GM21529 (cell line): Measurements from ENCODE around the gene ARHGEF28.

ENCODE experiments used
- ATAC-seq: cut with Tn5 transposase; IDR thresholded peaks from one replicate; pipeline ENCODE4 v1.9.1; 2021; ENCODE audit not compliant: unreplicated experiment

The ARHGEF28 gene

DNA sequence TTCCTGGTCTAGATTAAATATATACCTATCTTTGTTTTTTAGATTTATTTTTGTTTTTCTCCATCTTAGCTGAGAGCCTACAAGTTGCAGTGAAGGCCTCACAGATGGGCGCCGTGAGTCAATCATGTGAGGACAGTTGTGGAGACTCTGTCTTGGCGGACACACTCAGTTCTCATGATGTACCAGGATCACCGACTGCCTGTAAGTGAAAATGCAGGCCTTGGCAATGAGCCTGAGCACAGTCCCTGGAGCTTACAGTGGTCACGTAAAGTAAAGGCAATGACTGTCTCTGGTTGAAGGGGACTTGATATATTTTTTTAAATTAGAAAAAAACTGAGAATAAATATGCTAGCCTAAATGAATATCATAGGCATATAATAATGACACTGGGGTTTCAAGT is 271.9 kb downstream of the ARHGEF28 start:
- ATAC-seq: no peak

DNA sequence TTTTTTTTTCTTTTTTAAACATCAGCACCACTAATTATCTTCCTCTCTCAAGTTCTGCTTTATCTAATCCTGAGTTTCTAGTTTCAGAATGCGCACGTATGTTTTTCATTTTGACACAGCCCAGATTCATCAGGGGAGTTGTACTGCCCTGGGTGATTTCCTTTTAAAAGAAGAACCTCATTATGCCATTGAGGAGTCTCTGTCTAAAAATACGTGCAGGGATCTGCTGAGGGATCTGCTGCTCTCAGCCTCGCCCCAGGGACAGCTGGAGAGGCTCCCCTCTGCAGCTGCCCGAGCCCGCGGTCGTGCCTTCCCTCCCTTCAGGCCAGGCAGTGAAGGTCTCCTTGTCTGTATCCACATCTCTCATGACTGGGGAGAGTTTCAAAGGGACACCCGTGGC is 273.1 kb downstream of the ARHGEF28 start:
- peak; percentile 96 for ATAC-seq

GRCh38 chr5:73899916-73900315 is 273.9 kb downstream of the ARHGEF28 start:
- no peak for ATAC-seq

DNA sequence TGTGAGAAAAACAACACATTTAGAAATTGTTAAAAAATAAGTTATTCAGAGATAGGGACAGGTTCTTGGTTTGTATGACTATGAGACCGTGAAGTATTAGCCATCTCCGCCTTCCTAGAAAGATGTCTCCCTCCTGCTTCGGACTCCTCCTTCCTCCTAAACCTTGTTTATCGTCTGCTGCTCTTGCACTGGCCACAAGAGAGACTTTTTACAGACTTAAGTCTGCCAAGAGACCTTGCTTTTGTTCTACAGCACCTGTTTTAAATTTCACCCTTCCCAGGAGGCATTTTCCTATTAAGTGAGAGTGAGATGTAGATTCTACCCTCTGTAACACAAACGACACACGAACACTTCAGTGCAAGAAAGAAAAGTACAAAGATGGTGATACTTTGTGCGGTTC is 274.6 kb downstream of the ARHGEF28 start:
- no peak for ATAC-seq

GRCh38 chr5:73901043-73901442 is 275.0 kb downstream of the ARHGEF28 start:
- ATAC-seq: no peak

DNA sequence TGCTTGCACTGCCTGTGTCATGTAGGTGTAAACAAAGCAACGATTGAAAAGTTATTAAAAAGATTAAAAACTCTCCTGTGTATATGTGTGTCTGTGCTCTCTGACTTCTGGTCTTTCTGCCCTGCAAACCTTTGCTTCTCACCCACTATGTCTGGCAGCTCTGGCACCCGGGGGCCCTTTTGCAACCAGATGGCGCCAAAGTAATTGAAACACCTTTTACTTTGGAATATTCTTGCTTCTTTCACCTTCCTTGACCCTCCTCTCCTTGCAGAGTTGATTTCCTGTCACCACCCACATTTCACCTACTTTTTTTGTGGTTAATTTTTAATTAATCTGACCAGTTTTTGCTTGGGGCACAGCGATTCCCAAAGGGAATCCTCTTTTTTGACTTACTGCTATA is 275.5 kb downstream of the ARHGEF28 start:
- ATAC-seq: no peak

- no peak for ATAC-seq
These were observed 276.5 kb downstream of the ARHGEF28 start for GRCh38 chr5:73902327-73903051.

DNA sequence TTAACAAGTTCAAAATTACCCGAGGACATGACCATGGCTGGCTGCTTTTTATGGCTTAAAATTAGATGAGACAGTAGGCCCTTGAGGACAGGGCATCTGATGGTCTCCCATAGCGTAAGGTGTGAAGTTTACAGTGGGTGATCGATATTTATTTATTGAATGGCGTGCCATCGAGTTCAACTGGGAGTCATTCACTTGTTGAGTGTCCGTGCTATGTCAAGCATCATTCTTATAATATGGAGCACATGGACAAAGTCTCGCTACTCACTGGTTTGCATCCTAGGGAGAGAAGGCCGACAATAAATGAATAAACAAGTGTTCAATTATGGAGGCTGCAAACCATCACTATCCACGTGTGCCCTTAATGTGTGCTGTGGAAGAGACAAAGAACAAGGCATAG is 277.2 kb downstream of the ARHGEF28 start:
- no peak for ATAC-seq

GRCh38 chr5:73906277-73906676 is 280.3 kb downstream of the ARHGEF28 start:
- no peak for ATAC-seq

GRCh38 chr5:73907164-73907563 is 281.2 kb downstream of the ARHGEF28 start:
- ATAC-seq: no peak

GRCh38 chr5:73908395-73908794 is 282.4 kb downstream of the ARHGEF28 start:
- ATAC-seq: no peak

- ATAC-seq: no peak
These were observed 282.9 kb downstream of the ARHGEF28 start for GRCh38 chr5:73908846-73909245.

DNA sequence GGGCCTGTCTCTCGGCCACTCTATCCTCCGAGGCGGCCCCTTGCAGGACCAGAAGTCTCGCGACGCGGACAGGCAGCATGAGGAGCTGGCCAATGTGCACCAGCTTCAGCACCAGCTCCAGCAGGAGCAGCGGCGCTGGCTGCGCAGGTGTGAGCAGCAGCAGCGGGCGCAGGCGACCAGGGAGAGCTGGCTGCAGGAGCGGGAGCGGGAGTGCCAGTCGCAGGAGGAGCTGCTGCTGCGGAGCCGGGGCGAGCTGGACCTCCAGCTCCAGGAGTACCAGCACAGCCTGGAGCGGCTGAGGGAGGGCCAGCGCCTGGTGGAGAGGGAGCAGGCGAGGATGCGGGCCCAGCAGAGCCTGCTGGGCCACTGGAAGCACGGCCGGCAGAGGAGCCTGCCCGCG is 283.5 kb downstream of the ARHGEF28 start:
- no peak for ATAC-seq

DNA sequence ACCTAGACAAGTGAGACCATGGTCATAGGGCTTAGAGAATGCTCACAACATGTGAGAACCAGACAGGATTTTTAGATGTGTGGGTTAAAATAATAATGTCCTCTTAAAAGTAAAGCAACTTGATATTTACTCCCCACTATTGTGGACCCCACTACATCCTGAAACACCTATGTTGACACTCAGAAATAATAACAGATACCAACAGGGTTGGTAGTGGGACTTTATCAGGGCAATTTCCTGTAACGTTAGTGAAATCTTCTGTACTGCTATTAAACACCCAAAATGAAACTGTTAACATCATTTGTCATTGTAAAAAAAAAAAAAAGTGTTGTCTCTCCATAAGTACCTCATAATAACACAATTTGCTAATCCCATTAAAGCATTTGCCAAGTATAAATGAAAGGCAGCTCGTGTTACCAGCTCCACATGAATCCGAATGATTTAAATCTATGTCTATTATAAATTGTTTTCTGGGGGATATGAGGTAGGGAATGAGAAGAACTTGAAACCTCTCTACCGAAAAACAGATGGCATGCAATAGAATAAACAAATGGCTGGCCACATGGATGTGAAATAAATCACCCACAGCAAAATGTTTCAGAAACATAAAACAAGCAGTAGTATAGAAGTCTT is 285.9 kb downstream of the ARHGEF28 start:
- ATAC-seq: no peak

DNA sequence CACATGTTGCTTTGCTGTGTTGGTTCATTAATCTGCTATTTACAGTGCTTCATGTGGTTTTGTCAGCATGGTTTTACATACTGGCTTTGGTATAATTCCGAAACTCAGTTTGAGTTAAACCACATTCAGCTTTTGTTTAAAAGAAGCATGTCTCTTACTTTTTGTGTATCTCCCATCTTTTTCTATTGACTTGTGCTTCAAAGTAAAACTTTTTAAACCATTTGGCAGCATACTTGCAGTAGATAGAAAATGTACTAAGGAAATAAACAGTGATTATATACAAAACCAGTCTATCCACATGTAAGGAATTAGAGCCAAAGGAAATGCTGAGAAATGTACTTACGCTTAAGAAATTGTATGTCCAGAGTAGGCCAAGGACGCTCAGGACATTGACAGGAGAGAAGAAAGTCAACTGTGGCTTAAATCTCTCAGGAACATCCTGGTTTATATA is 286.9 kb downstream of the ARHGEF28 start:
- ATAC-seq: peak; percentile 61

DNA sequence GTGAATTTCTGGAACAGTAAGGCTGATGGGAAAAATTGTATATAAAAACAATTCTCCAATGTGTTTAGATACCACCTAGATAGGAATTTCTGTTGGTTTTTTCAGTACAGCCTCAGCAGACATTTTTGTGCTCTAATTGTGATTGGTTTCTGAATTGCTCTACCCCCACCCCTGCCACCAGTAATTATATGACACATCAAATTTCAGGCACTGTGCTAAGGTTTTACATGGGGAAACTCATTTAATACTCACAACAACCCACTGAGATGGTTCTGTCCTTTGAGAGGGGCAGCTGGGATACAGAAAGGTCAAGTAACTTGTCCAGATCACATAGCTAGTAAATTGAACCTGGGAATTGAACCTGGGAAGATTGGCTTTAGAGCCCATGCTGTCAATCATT is 288.0 kb downstream of the ARHGEF28 start:
- ATAC-seq: no peak

DNA sequence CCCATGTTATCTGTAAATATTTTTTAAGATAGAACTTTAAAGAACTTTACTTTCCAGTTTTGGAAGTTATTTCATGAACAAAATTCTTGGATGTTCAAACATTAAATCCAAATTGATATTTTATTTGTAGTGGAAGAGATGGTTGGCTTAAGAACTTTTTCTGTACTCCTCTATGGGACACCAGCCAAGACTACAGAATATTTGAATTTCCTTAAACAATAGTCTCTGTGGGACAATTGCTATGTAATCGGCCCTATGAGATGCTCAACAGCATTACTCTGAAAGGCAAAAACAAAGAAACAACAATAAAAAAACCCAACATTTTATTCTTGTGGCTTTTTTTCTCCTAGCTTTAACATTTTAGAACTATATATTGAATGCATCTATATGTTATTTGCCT is 289.3 kb downstream of the ARHGEF28 start:
- no peak for ATAC-seq

- ATAC-seq: no peak
These were observed 291.4 kb downstream of the ARHGEF28 start for GRCh38 chr5:73917433-73917832.

DNA sequence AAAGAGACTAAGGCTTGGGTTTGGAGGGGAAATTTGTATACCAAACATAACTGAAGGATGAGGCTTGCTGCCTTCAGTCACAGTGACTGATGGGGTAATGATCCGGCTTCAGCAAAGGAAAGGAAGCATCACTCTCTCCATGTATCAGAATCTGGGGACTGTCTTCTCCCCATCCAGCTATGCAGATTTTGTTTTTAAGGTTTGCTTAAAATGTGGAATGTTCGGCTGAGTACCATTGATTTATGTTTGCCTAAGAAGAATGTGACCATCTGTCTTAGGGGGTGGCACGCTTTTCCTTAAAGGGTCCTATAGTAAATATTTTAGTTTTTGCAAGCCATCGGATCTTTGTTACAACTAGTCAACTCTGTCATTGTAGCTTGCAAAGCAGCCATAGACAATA is 291.9 kb downstream of the ARHGEF28 start:
- ATAC-seq: no peak

GRCh38 chr5:73918791-73919221 is 292.8 kb downstream of the ARHGEF28 start:
- ATAC-seq: no peak

DNA sequence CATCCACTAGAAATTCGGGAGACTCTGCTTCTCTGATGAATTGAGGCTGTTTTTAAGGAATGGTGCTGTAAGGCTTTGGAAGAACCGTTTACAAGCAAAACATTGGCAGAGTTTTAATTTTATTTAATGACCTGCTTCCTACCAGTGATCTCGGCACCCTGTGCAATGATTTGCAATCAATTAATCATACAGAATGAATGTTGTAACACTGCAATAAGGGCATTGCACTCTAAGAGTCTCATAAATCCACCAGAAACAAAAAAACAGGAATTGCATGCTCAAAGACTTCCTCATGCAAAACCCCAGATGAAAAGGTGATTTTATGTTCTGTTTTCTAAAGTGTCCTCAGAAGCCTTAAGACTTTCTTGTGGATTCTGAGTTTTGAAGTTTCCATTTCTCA is 295.7 kb downstream of the ARHGEF28 start:
- ATAC-seq: no peak

- no peak for ATAC-seq
These were observed 296.2 kb downstream of the ARHGEF28 start for GRCh38 chr5:73922224-73922623.
